RKO (cell line): Measurements from ENCODE around the gene UCKL1.
A peak's percentile ranks its signal among the peaks of the same experiment; 100 is the strongest.
"Not testable (repeated sequence)": the region's sequence is repeated elsewhere in the genome, so short reads cannot be mapped to it uniquely, and the experiment has no call there.

Source experiments
- DNase-seq: peaks from one replicate; pipeline ENCODE4 v3.0.0-alpha.2; 2016; ENCODE audit warnings: low spot score

Gene UCKL1

GRCh38 chr20:63955827-63956663, at the start of gene UCKL1:
Gene UCKL1, minus strand, starts transcription at chr20:63956416. Its CDS starts 44 bp downstream, at chr20:63956372.
- peak; percentile 93 for DNase-seq

GRCh38 chr20:64005394-64005793, 49.2 kb upstream of the UCKL1 start:
- no peak for DNase-seq

GRCh38 chr20:64003960-64004725, 47.9 kb upstream of the UCKL1 start:
- DNase-seq, result no peak

GRCh38 chr20:64001607-64002011, 45.4 kb upstream of the UCKL1 start:
- DNase-seq, result no peak

GRCh38 chr20:64000906-64001305, 44.7 kb upstream of the UCKL1 start:
- DNase-seq, result no peak

- DNase-seq, result no peak
Measured at GRCh38 chr20:63982937-63983336, 26.7 kb upstream of the UCKL1 start.

- peak; percentile 99 for DNase-seq
Measured at GRCh38 chr20:63980806-63981728, 24.9 kb upstream of the UCKL1 start, which contains the start of gene PRPF6. Gene PRPF6, plus strand, starts transcription at chr20:63981132. Its CDS starts 114 bp downstream, at chr20:63981246.

- DNase-seq, result peak; percentile 90
Measured at GRCh38 chr20:63980317-63980805, 24.1 kb upstream of the UCKL1 start.

- DNase-seq, result peak; percentile 80
Measured at GRCh38 chr20:63979557-63980316, 23.5 kb upstream of the UCKL1 start, which contains the start of gene SAMD10. Gene SAMD10, minus strand, starts transcription at chr20:63979642. Its CDS starts 175 bp downstream, at chr20:63979467.

GRCh38 chr20:63979229-63979556, 23.0 kb upstream of the UCKL1 start:
- DNase-seq, result no peak

GRCh38 chr20:63978319-63979228, 22.4 kb upstream of the UCKL1 start:
- DNase-seq, result peak; percentile 84

GRCh38 chr20:63977739-63978276, 21.6 kb upstream of the UCKL1 start:
- DNase-seq, result peak; percentile 95

GRCh38 chr20:63976980-63977738, 20.9 kb upstream of the UCKL1 start:
- no peak for DNase-seq

- not testable (repeated sequence) for DNase-seq
Measured at GRCh38 chr20:63976511-63976910, 20.3 kb upstream of the UCKL1 start.

- DNase-seq, result no peak
Measured at GRCh38 chr20:63974402-63975200, 18.4 kb upstream of the UCKL1 start.

GRCh38 chr20:63973636-63974401, 17.6 kb upstream of the UCKL1 start:
- peak; percentile 74 for DNase-seq

- DNase-seq, result no peak
Measured at GRCh38 chr20:63973160-63973479, 16.9 kb upstream of the UCKL1 start.
